HepG2 (cell line): ENCODE data around the gene KRTAP10-9. TPM values are rescaled to one million over a fixed set of nuclear protein-coding genes. Genes with fewer than 3 reads are reported as not detected.

Experiments
- PAWR ChIP-seq: sonication (generic); formaldehyde crosslinking; IDR thresholded peaks from 2 replicates; pipeline ENCODE4 v1.4.0; 2020; ENCODE audit warnings: missing genetic modification reagents, mild to moderate bottlenecking, borderline replicate concordance
- SMAD3 ChIP-seq: sonication (generic); formaldehyde crosslinking; IDR thresholded peaks from 2 replicates; pipeline ENCODE4 v1.4.0; 2020; ENCODE audit warnings: missing genetic modification reagents
- SRSF4 ChIP-seq: fragments of 200-400 bp; formaldehyde crosslinking; IDR thresholded peaks from one replicate; pipeline ENCODE4 v1.6.1; 2018; ENCODE audit warnings: mild to moderate bottlenecking, low read depth, low read length, moderate library complexity; ENCODE audit not compliant: poor library complexity, severe bottlenecking
- THAP9 ChIP-seq: sonication (generic); formaldehyde crosslinking; IDR thresholded peaks from 2 replicates; pipeline ENCODE4; 2020; ENCODE audit warnings: missing genetic modification reagents, mild to moderate bottlenecking, borderline replicate concordance
- ZHX2 ChIP-seq, 2 experiments: sonication (generic) in 1 of 2; formaldehyde crosslinking in 1 of 2; IDR thresholded peaks; 2 replicates each; pipeline versions ENCODE4 v1.6.1 to v1.9.0; 2014 to 2022; ENCODE audit warnings: antibody characterized with exemption in 1 of 2, borderline replicate concordance in 1 of 2, inconsistent platforms in 1 of 2, low read depth in 1 of 2, missing genetic modification reagents in 1 of 2
- ZNF232 ChIP-seq: sonication (generic); formaldehyde crosslinking; IDR thresholded peaks from 2 replicates; pipeline ENCODE4 v1.4.0; 2020; ENCODE audit warnings: missing genetic modification reagents, borderline replicate concordance
- ZNF350 ChIP-seq: sonication (generic); formaldehyde crosslinking; IDR thresholded peaks from 2 replicates; pipeline ENCODE4 v1.4.0; 2020; ENCODE audit warnings: mild to moderate bottlenecking, low read depth, missing genetic modification reagents, borderline replicate concordance
- ZNF577 ChIP-seq: sonication (generic); formaldehyde crosslinking; IDR thresholded peaks from 2 replicates; pipeline ENCODE4 v1.4.0; 2020; ENCODE audit warnings: mild to moderate bottlenecking, low read depth, missing genetic modification reagents, borderline replicate concordance
- ZNF629 ChIP-seq: sonication (generic); formaldehyde crosslinking; conservative IDR thresholded peaks from 2 replicates; pipeline ENCODE4 v1.5.0; 2020; ENCODE audit warnings: missing genetic modification reagents
- polyA plus RNA-seq, 8 experiments: library from polyadenylated mRNA; depleted of rRNA in 3 of 8; stranded (reverse) in 7 of 8; unstranded in 1 of 8; fragments of >200 nt; fragmentation: Illumina TruSeq in 4 of 8; extraction: Trizol in 4 of 8; gene quantifications; 2 replicates each; pipeline versions ENCODE4 v1.2.1 to v1.2.3, GENCODE V29; 2011 to 2016; ENCODE audit warnings: low read depth in 4 of 8, missing spikeins in 1 of 8, mixed read lengths in 1 of 8; ENCODE audit not compliant: insufficient read depth in 1 of 8
- total RNA-seq, 5 experiments: library from RNA; depleted of rRNA; stranded (reverse); fragments of >200 nt; fragmentation: Illumina TruSeq; extraction: Trizol; gene quantifications; 2 replicates each; pipeline ENCODE4 v1.2.3, GENCODE V29; 2016; ENCODE audit warnings: low read depth in 1 of 5
- TF ChIP-seq, protein P1 (sequence below): sonication (generic); formaldehyde crosslinking; IDR thresholded peaks from 2 replicates; pipeline ENCODE4 v1.4.0; 2020; ENCODE audit warnings: mild to moderate bottlenecking, missing genetic modification reagents
- TF ChIP-seq, protein P2 (sequence below): sonication (generic); formaldehyde crosslinking; conservative IDR thresholded peaks from 2 replicates; pipeline ENCODE4 v1.8.1; 2023; ENCODE audit warnings: missing genetic modification reagents

Gene KRTAP10-9
- total and polyA plus RNA-seq, 2 of the 13 experiments (the other 11 are each of a cell fraction or from before 2014, with no cell fraction given), result not detected

- TF ChIP-seq SMAD3 (CRISPR knock-in tag) (no peak), ZHX2 (IDR thresholded peaks at IDR 0.05; ENCODE audit: low read depth) (no peak), ZHX2 (CRISPR knock-in tag; IDR thresholded peaks at IDR 0.05; ENCODE audit: borderline replicate concordance) (no peak), ZNF350 (CRISPR knock-in tag) (peak; percentile 54; the same call in 1 of the 2 replicates), THAP9 (CRISPR knock-in tag) (no peak; the same call in 1 of the 2 replicates), ZNF232 (CRISPR knock-in tag) (no peak; the same call in 1 of the 2 replicates), SRSF4 (no peak), ZNF629 (CRISPR knock-in tag) (no peak; the same call in 1 of the 2 replicates), ZNF577 (CRISPR knock-in tag) (no peak), PAWR (no peak)
- TF ChIP-seq, protein P1, sequence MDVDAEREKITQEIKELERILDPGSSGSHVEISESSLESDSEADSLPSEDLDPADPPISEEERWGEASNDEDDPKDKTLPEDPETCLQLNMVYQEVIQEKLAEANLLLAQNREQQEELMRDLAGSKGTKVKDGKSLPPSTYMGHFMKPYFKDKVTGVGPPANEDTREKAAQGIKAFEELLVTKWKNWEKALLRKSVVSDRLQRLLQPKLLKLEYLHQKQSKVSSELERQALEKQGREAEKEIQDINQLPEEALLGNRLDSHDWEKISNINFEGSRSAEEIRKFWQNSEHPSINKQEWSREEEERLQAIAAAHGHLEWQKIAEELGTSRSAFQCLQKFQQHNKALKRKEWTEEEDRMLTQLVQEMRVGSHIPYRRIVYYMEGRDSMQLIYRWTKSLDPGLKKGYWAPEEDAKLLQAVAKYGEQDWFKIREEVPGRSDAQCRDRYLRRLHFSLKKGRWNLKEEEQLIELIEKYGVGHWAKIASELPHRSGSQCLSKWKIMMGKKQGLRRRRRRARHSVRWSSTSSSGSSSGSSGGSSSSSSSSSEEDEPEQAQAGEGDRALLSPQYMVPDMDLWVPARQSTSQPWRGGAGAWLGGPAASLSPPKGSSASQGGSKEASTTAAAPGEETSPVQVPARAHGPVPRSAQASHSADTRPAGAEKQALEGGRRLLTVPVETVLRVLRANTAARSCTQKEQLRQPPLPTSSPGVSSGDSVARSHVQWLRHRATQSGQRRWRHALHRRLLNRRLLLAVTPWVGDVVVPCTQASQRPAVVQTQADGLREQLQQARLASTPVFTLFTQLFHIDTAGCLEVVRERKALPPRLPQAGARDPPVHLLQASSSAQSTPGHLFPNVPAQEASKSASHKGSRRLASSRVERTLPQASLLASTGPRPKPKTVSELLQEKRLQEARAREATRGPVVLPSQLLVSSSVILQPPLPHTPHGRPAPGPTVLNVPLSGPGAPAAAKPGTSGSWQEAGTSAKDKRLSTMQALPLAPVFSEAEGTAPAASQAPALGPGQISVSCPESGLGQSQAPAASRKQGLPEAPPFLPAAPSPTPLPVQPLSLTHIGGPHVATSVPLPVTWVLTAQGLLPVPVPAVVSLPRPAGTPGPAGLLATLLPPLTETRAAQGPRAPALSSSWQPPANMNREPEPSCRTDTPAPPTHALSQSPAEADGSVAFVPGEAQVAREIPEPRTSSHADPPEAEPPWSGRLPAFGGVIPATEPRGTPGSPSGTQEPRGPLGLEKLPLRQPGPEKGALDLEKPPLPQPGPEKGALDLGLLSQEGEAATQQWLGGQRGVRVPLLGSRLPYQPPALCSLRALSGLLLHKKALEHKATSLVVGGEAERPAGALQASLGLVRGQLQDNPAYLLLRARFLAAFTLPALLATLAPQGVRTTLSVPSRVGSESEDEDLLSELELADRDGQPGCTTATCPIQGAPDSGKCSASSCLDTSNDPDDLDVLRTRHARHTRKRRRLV (CRISPR knock-in tag), result peak; percentile 34; the same call in 1 of the 2 replicates
- TF ChIP-seq, protein P2, sequence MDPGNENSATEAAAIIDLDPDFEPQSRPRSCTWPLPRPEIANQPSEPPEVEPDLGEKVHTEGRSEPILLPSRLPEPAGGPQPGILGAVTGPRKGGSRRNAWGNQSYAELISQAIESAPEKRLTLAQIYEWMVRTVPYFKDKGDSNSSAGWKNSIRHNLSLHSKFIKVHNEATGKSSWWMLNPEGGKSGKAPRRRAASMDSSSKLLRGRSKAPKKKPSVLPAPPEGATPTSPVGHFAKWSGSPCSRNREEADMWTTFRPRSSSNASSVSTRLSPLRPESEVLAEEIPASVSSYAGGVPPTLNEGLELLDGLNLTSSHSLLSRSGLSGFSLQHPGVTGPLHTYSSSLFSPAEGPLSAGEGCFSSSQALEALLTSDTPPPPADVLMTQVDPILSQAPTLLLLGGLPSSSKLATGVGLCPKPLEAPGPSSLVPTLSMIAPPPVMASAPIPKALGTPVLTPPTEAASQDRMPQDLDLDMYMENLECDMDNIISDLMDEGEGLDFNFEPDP, result no peak
Observed at GRCh38 chr21:44593598-44594405, 33.1 kb upstream of the KRTAP10-9 start (continued).
